Tibial artery (tissue), 4 donors: ENCODE measurements around the gene GCDH.

Experiments
- DNase-seq, 2 donors: peaks; one replicate each; pipeline ENCODE4 v3.0.0-alpha.2; 2019
- H3K27ac ChIP-seq, 2 donors: fragments of 200-600 bp; sonication (generic) in 1 of 2; 1 replicate in 1 of 2; 2 replicates in 1 of 2; pipeline ENCODE4 v1.5.1; 2018 to 2019; ENCODE audit warnings: mild to moderate bottlenecking in 1 of 2
- H3K27me3 ChIP-seq, 2 donors: fragments of 200-600 bp; sonication (generic) in 1 of 2; one replicate each; pipeline versions ENCODE4 v1.5.1 to v1.6.0; 2016 to 2019
- H3K36me3 ChIP-seq, 3 donors: fragments of 200-600 bp; sonication (generic) in 2 of 3; one replicate each; pipeline ENCODE4 v1.5.1; 2016 to 2019; ENCODE audit warnings: mild to moderate bottlenecking in 2 of 3
- H3K4me1 ChIP-seq, 4 donors: fragments of 200-600 bp; sonication (generic) in 2 of 4; 1 replicate in 3 of 4; 2 replicates in 1 of 4; pipeline ENCODE4 v1.5.1; 2016 to 2019
- H3K4me3 ChIP-seq, 2 donors: fragments of 200-600 bp; sonication (generic) in 1 of 2; 1 replicate in 1 of 2; 2 replicates in 1 of 2; pipeline ENCODE4 v1.5.1; 2018 to 2019; ENCODE audit warnings: mild to moderate bottlenecking in 2 of 2
- H3K9me3 ChIP-seq, 3 donors: fragments of 200-600 bp; sonication (generic) in 1 of 3; one replicate each; pipeline ENCODE4 v1.5.1; 2016 to 2019
- intact Hi-C: fragments of 100-400 bp; cut with DNase I; formaldehyde crosslinking; loops from one replicate; pipeline ENCODE4 v1.15.0; 2023; ENCODE audit warnings: low total_unique reads
- TF ChIP-seq, protein P1 (sequence below), 2 experiments: fragments of 200-600 bp in 1 of 2; fragments of 450-650 bp in 1 of 2; IDR thresholded peaks; one replicate each; pipeline ENCODE4 v1.5.1; 2017 to 2019; ENCODE audit warnings: antibody characterized with exemption in 2 of 2, mild to moderate bottlenecking in 1 of 2, moderate library complexity in 1 of 2

Gene GCDH

DNA sequence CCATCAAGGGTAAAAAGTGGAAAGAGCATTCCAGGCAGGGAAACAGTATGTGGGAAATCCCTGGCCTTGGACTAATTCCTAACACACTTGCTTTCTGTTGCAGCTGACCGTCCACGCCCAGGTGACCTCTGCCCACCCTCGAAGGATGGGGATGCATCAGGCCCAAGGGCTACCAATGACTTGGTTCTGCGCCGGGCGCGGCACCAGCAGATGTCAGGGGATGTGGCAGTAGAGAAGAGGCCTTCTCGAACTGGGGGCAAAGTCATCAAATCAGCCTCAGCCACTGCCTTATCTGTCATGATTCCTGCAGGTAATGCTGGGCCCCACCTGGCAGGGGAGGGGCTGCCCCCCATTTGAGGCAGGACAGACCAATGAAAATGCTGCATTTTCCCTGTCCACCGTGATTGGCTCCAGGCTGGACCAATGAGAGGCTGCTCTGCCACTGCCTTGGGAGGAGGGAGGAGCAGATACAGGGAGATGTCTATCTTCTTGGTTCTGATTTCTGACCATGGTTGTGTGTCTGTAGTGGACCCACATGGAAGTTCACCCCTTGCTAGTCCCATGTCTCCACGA lies 22.3 kb upstream of the GCDH start:
- intact Hi-C loops: no loop called here
- Histone ChIP-seq H3K27ac (no peak overlapping the region), H3K4me1 (peaks cover 0 to 13% (median 6%) of the 10 kb centered on the region in 4 donors), H3K27me3 (peaks cover 0 to 39% of the 10 kb centered on the region in 2 donors), H3K9me3 (no peaks in the 10 kb centered on the region), H3K36me3 (peaks cover 0 to 1% (median 0%) of the 10 kb centered on the region in 3 donors), H3K4me3 (no peak overlapping the region)
- no peak for DNase-seq
- TF ChIP-seq, protein P1, sequence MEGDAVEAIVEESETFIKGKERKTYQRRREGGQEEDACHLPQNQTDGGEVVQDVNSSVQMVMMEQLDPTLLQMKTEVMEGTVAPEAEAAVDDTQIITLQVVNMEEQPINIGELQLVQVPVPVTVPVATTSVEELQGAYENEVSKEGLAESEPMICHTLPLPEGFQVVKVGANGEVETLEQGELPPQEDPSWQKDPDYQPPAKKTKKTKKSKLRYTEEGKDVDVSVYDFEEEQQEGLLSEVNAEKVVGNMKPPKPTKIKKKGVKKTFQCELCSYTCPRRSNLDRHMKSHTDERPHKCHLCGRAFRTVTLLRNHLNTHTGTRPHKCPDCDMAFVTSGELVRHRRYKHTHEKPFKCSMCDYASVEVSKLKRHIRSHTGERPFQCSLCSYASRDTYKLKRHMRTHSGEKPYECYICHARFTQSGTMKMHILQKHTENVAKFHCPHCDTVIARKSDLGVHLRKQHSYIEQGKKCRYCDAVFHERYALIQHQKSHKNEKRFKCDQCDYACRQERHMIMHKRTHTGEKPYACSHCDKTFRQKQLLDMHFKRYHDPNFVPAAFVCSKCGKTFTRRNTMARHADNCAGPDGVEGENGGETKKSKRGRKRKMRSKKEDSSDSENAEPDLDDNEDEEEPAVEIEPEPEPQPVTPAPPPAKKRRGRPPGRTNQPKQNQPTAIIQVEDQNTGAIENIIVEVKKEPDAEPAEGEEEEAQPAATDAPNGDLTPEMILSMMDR (IDR thresholded peaks at IDR 0.05): no peak

DNA sequence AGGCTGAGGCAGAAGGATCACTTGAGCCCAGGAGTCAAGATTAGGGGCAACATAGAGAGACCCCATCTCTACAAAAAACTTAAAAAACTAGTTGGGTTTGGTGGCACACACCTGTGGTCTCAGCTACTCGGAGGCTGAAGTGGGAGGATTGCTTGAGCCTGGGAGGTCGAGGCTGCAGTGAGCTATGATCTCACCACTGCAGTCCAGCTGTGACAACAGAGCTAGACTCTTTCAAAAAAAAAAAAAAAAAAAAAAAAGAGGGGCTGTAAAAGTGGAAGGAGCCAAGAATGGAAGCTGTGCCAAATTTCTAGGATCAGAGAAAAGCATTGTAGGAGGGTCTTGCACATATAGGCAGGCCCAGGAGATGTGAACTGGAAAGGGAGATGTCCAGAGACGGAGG lies 19.3 kb upstream of the GCDH start:
- H3K36me3 ChIP-seq: peaks cover 1 to 32% (median 11%) of the 10 kb centered on the region in 3 donors
- TF ChIP-seq, protein P1 (IDR thresholded peaks at IDR 0.05): no peak
- intact Hi-C loops: no loop called here
- no peaks in the 10 kb centered on the region for H3K9me3 ChIP-seq
- H3K27me3 ChIP-seq: peaks cover 0 to 22% of the 10 kb centered on the region in 2 donors
- peaks cover 0 to 16% (median 6%) of the 10 kb centered on the region in 4 donors for H3K4me1 ChIP-seq
- no peak overlapping the region for H3K27ac ChIP-seq
- DNase-seq: no peak
- H3K4me3 ChIP-seq: no peak overlapping the region

DNA sequence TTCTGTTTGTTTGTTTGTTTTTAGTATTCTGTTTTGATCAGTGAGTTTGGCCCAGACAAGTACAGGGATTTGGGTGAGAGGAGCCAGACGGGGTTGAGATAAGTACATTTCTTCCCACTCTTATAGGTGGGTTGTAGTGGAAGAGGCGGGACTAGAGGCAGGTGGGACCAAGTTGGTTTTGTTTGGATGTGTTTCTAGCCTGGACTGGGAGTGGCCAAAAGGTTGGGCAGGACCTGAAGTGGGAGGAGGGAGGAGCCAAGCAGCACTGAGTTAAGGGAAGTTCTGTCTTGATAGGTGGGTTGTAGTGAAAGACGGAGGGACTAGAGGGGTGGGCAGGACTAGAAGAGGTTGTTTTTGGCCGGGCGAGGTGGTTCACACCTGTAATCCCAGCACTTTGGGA lies 18.7 kb upstream of the GCDH start:
- intact Hi-C loops: no loop called here
- peaks cover 0 to 15% (median 6%) of the 10 kb centered on the region in 4 donors for H3K4me1 ChIP-seq
- H3K27me3 ChIP-seq: peaks cover 0 to 19% of the 10 kb centered on the region in 2 donors
- H3K36me3 ChIP-seq: peaks cover 7 to 37% (median 16%) of the 10 kb centered on the region in 3 donors
- DNase-seq: no peak
- no peaks in the 10 kb centered on the region for H3K9me3 ChIP-seq
- no peak overlapping the region for H3K4me3 ChIP-seq
- TF ChIP-seq, protein P1 (IDR thresholded peaks at IDR 0.05): no peak
- no peak overlapping the region for H3K27ac ChIP-seq

DNA sequence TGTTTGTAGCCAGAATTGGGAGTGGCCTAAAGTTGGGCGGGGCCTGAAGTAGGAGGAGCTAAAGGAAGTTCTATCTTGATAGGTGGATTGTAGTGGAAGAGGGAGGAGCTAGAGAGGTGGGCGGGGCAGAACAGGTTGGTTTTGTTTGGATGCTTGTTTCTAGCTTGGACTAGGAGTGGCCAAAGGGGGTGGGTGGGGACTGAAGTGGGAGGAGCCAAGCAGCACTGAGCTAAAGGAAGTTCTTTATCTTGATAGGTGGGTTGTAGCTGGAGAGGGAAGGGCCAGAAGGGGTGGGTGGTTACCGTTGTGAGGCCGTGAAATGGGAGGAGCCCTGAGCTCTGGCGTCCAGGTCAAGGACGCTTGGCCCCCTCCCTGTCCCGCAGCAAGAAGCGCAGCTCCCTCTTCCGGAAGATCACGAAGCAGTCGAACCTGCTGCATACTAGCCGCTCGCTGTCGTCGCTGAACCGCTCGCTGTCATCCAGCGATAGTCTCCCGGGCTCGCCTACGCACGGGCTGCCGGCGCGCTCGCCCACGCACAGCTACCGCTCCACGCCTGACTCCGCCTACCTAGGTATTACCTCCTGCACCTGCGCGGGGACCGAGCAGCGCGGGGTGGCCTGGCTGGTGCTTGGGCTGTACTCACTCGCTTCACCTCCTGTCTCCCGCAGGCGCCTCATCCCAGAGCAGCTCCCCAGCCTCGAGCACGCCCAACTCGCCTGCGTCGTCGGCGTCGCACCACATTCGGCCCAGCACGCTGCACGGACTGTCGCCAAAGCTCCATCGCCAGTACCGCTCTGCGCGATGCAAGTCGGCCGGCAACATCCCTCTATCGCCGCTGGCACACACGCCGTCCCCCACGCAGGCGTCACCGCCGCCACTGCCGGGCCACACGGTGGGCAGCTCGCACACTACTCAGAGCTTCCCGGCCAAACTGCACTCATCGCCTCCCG lies 17.7 kb upstream of the GCDH start:
- no peak overlapping the region for H3K4me3 ChIP-seq
- DNase-seq: peak; percentile 36 to 78
- H3K9me3 ChIP-seq: no peaks in the 10 kb centered on the region
- TF ChIP-seq, protein P1 (IDR thresholded peaks at IDR 0.05): no peak
- peaks cover 0 to 9% of the 10 kb centered on the region in 2 donors for H3K27me3 ChIP-seq
- peaks cover 0 to 9% (median 0%) of the 10 kb centered on the region in 4 donors for H3K4me1 ChIP-seq
- peaks cover 17 to 47% (median 26%) of the 10 kb centered on the region in 3 donors for H3K36me3 ChIP-seq
- intact Hi-C loops: no loop called here
- no peak overlapping the region for H3K27ac ChIP-seq

DNA sequence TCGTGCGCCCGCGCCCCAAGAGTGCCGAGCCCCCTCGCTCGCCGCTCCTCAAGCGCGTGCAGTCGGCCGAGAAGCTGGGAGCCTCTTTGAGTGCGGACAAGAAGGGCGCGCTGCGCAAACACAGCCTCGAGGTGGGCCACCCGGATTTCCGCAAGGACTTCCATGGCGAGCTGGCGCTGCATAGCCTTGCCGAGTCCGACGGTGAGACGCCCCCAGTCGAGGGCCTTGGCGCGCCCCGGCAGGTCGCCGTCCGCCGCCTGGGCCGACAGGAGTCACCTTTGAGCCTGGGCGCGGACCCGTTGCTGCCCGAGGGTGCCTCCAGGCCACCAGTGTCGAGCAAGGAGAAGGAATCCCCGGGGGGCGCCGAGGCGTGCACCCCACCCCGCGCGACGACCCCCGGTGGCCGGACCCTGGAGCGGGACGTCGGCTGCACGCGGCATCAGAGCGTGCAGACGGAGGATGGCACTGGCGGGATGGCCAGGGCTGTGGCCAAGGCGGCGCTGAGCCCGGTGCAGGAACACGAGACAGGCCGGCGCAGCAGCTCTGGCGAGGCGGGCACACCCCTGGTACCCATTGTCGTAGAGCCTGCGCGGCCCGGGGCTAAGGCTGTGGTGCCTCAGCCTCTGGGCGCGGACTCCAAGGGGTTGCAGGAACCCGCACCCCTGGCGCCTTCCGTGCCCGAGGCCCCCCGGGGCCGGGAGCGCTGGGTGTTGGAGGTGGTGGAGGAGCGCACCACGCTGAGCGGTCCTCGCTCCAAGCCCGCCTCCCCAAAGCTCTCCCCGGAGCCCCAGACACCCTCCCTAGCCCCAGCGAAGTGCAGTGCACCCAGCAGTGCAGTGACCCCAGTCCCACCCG lies 16.8 kb upstream of the GCDH start:
- Histone ChIP-seq H3K36me3 (peaks cover 20 to 54% (median 31%) of the 10 kb centered on the region in 3 donors), H3K27ac (no peak overlapping the region), H3K27me3 (peaks cover 0 to under 1% of the 10 kb centered on the region in 2 donors), H3K4me3 (no peak overlapping the region), H3K9me3 (no peaks in the 10 kb centered on the region), H3K4me1 (peaks cover 0 to 9% (median 0%) of the 10 kb centered on the region in 4 donors)
- intact Hi-C loops: no loop called here
- TF ChIP-seq, protein P1 (IDR thresholded peaks at IDR 0.05): no peak
- no peak for DNase-seq
